ENCODE measurements around the gene EPOP. TPM values are rescaled to one million over a fixed set of nuclear protein-coding genes. Genes with fewer than 3 reads are reported as not detected.

Gene EPOP
- total and polyA plus RNA-seq, 2 of the 13 experiments (the other 11 are each of a cell fraction or from before 2014, with no cell fraction given): 14.7 to 37.8 TPM

- TF ChIP-seq DZIP1 (CRISPR knock-in tag; IDR thresholded peaks at IDR 0.05) (0 out of 2 replicates have a peak, but pooled peaks have one; percentile 36), ZMYM3 (CRISPR knock-in tag; IDR thresholded peaks at IDR 0.05) (peak; percentile 19; the same call in 1 of the 2 replicates), HNF4A (CRISPR knock-in tag; IDR thresholded peaks at IDR 0.05) (peak; percentile 30; the same call in 1 of the 2 replicates), CERS6 (CRISPR knock-in tag; IDR thresholded peaks at IDR 0.05) (no peak), ZNF709 (CRISPR knock-in tag; IDR thresholded peaks at IDR 0.05) (no peak), FUBP1 (CRISPR knock-in tag; IDR thresholded peaks at IDR 0.05; ENCODE audit: borderline replicate concordance) (no peak), ZNF574 (CRISPR knock-in tag; IDR thresholded peaks at IDR 0.05) (0 out of 2 replicates have a peak, but pooled peaks have one; percentile 27), SNAPC4 (CRISPR knock-in tag; IDR thresholded peaks at IDR 0.05) (no peak)
- TF ChIP-seq, protein P1, sequence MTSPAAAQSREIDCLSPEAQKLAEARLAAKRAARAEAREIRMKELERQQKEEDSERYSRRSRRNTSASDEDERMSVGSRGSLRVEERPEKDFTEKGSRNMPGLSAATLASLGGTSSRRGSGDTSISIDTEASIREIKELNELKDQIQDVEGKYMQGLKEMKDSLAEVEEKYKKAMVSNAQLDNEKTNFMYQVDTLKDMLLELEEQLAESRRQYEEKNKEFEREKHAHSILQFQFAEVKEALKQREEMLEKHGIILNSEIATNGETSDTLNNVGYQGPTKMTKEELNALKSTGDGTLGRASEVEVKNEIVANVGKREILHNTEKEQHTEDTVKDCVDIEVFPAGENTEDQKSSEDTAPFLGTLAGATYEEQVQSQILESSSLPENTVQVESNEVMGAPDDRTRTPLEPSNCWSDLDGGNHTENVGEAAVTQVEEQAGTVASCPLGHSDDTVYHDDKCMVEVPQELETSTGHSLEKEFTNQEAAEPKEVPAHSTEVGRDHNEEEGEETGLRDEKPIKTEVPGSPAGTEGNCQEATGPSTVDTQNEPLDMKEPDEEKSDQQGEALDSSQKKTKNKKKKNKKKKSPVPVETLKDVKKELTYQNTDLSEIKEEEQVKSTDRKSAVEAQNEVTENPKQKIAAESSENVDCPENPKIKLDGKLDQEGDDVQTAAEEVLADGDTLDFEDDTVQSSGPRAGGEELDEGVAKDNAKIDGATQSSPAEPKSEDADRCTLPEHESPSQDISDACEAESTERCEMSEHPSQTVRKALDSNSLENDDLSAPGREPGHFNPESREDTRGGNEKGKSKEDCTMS (CRISPR knock-in tag; conservative IDR thresholded peaks at IDR 0.05): no peak
Observed at GRCh38 chr17:38658741-38659345, 15.9 kb downstream of the EPOP start (continued).
